Activated naive CD4-positive, alpha-beta T cell treated with anti-CD3 and anti-CD28 coated beads, Interleukin-2, amount 50 U/mL, for 72 hours (primary cell): Measurements from ENCODE around the gene OR2L5. TPM values are rescaled to one million over a fixed set of nuclear protein-coding genes. Genes with fewer than 3 reads are reported as not detected.

Experiments used
- total RNA-seq, 2 donors: library from RNA; stranded (reverse); gene quantifications; one replicate each; pipeline ENCODE4 v1.2.3, GENCODE V29; 2022

The OR2L5 gene
- total RNA-seq, 2 donors from 2014 or later, result 0.16 TPM; not detected in 1

Other genes with a start within 250 kb of the OR2L5 start
- not detected for gene OR14A16, start 189.5 kb upstream of the OR2L5 start, total RNA-seq
- not detected for gene OR11L1, start 171.8 kb upstream of the OR2L5 start, total RNA-seq
- gene TRIM58, start 156.5 kb upstream of the OR2L5 start, total RNA-seq, result under 1 TPM in 1 of 2 donors, not detected in 1; 0.10 TPM
- not detected for gene OR2W3, start 118.1 kb upstream of the OR2L5 start, total RNA-seq
- not detected for gene OR2T8, start 93.4 kb upstream of the OR2L5 start, total RNA-seq
- gene OR2AJ1, start 88.8 kb upstream of the OR2L5 start, total RNA-seq, result not detected
- under 1 TPM in 1 of 2 donors, not detected in 1; 0.45 TPM for gene OR2L8, start 64.8 kb upstream of the OR2L5 start, total RNA-seq
- gene OR2AK2, start 48.4 kb upstream of the OR2L5 start, total RNA-seq, result under 1 TPM in 1 of 2 donors, not detected in 1; 0.25 TPM
- gene OR2L2, start 16.4 kb downstream of the OR2L5 start, total RNA-seq, result under 1 TPM; 0.14 to 0.23 TPM
- gene OR2L3, start 33.2 kb downstream of the OR2L5 start, total RNA-seq, result not detected
- gene OR2L13, start 81.5 kb downstream of the OR2L5 start, total RNA-seq, result not detected
- not detected for gene OR2M5, start 131.5 kb downstream of the OR2L5 start, total RNA-seq
- gene OR2M2, start 161.2 kb downstream of the OR2L5 start, total RNA-seq, result not detected
- not detected for gene OR2M3, start 183.6 kb downstream of the OR2L5 start, total RNA-seq
- gene OR2M4, start 217.8 kb downstream of the OR2L5 start, total RNA-seq, result not detected